SK-N-SH treated with all-trans-retinoic acid at 6 μM for 48 hours (cell line): ENCODE measurements around the gene OR6C1.

Experiments
- ARNTL ChIP-seq: fragments of 450-650 bp; formaldehyde crosslinking; IDR thresholded peaks from 2 replicates; pipeline ENCODE4 v1.5.0; 2020; ENCODE audit warnings: low read depth, mild to moderate bottlenecking, moderate library complexity, borderline replicate concordance
- TF ChIP-seq, protein P1 (sequence below): fragments of 250-450 bp; sonication (Bioruptor Pico); IDR thresholded peaks from 2 replicates; pipeline ENCODE4 v1.8.0; 2020; ENCODE audit warnings: mild to moderate bottlenecking, moderate library complexity, borderline replicate concordance
- TF ChIP-seq, protein P2 (sequence below): fragments of 250-450 bp; sonication (Bioruptor Pico); IDR thresholded peaks from 2 replicates; pipeline ENCODE4 v1.8.0; 2021; ENCODE audit warnings: low read depth, mild to moderate bottlenecking, moderate library complexity, borderline replicate concordance

DNA sequence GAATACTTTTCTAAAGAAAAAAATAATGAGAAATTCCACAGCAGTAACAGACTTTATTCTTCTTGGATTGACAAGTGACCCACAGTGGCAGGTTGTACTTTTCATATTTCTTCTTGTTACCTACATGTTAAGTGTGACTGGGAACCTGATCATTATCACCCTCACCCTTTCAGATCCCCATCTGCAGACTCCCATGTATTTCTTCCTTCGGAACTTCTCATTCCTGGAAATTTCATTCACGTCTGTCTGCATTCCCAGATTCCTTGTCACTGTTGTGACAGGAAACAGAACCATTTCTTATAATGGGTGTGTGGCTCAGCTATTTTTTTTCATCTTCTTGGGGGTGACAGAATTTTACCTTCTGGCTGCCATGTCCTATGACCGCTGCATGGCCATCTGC is 50.9 kb downstream of the OR6C1 start:
- TF ChIP-seq, protein P1, sequence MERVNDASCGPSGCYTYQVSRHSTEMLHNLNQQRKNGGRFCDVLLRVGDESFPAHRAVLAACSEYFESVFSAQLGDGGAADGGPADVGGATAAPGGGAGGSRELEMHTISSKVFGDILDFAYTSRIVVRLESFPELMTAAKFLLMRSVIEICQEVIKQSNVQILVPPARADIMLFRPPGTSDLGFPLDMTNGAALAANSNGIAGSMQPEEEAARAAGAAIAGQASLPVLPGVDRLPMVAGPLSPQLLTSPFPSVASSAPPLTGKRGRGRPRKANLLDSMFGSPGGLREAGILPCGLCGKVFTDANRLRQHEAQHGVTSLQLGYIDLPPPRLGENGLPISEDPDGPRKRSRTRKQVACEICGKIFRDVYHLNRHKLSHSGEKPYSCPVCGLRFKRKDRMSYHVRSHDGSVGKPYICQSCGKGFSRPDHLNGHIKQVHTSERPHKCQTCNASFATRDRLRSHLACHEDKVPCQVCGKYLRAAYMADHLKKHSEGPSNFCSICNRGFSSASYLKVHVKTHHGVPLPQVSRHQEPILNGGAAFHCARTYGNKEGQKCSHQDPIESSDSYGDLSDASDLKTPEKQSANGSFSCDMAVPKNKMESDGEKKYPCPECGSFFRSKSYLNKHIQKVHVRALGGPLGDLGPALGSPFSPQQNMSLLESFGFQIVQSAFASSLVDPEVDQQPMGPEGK (CRISPR knock-in tag): no peak
- no peak for TF ChIP-seq ARNTL (CRISPR knock-in tag)
- TF ChIP-seq, protein P2, sequence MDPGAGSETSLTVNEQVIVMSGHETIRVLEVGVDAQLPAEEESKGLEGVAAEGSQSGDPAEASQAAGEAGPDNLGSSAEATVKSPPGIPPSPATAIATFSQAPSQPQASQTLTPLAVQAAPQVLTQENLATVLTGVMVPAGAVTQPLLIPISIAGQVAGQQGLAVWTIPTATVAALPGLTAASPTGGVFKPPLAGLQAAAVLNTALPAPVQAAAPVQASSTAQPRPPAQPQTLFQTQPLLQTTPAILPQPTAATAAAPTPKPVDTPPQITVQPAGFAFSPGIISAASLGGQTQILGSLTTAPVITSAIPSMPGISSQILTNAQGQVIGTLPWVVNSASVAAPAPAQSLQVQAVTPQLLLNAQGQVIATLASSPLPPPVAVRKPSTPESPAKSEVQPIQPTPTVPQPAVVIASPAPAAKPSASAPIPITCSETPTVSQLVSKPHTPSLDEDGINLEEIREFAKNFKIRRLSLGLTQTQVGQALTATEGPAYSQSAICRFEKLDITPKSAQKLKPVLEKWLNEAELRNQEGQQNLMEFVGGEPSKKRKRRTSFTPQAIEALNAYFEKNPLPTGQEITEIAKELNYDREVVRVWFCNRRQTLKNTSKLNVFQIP (CRISPR knock-in tag): no peak
